ENCODE data around the gene CD58. TPM values are rescaled to one million over a fixed set of nuclear protein-coding genes. Genes with fewer than 3 reads are reported as not detected.

The CD58 gene
- total RNA-seq, 1 donor from 2014 or later: 7.2 TPM

GRCh38 chr1:116474921-116475849, 95.6 kb downstream of the CD58 start:
- Mint-ChIP-seq H3K4me3 (no peak overlapping the region), H3K4me1 (ENCODE audit: unreplicated experiment) (peaks cover 32% of the 10 kb centered on the region), H3K36me3 (no peaks in the 10 kb centered on the region), H3K9me3 (no peaks in the 10 kb centered on the region), H3K27me3 (no peaks in the 10 kb centered on the region), H3K27ac (peak overlapping the region; percentile 48)
- no peak for DNase-seq (ENCODE audit: extremely low spot score, unreplicated experiment)
- no peak for TF ChIP-seq CTCF (conservative IDR thresholded peaks at IDR 0.05)

GRCh38 chr1:116472431-116472961, 98.3 kb downstream of the CD58 start:
- peak overlapping the region; percentile 4 for H3K27ac Mint-ChIP-seq
- H3K4me3 Mint-ChIP-seq: peak overlapping the region; percentile 38
- H3K9me3 Mint-ChIP-seq: no peaks in the 10 kb centered on the region
- no peak for TF ChIP-seq CTCF (conservative IDR thresholded peaks at IDR 0.05)
- H3K27me3 Mint-ChIP-seq: no peaks in the 10 kb centered on the region
- H3K36me3 Mint-ChIP-seq: no peaks in the 10 kb centered on the region
- H3K4me1 Mint-ChIP-seq (ENCODE audit: unreplicated experiment): peaks cover 27% of the 10 kb centered on the region
- DNase-seq (ENCODE audit: extremely low spot score, unreplicated experiment): no peak

GRCh38 chr1:116471241-116471640, 99.6 kb downstream of the CD58 start:
- no peak for TF ChIP-seq CTCF (conservative IDR thresholded peaks at IDR 0.05)
- Mint-ChIP-seq H3K27me3 (peaks cover 4% of the 10 kb centered on the region), H3K36me3 (peaks cover 5% of the 10 kb centered on the region), H3K4me3 (peak overlapping the region; percentile 28), H3K27ac (no peak overlapping the region), H3K9me3 (no peaks in the 10 kb centered on the region), H3K4me1 (ENCODE audit: unreplicated experiment) (peaks cover 34% of the 10 kb centered on the region)
- no peak for DNase-seq (ENCODE audit: extremely low spot score, unreplicated experiment)

GRCh38 chr1:116470671-116471070, 100.2 kb downstream of the CD58 start:
- Mint-ChIP-seq H3K4me1 (ENCODE audit: unreplicated experiment) (peaks cover 34% of the 10 kb centered on the region), H3K27ac (no peak overlapping the region), H3K4me3 (no peak overlapping the region), H3K27me3 (peaks cover 4% of the 10 kb centered on the region), H3K9me3 (no peaks in the 10 kb centered on the region), H3K36me3 (peaks cover 5% of the 10 kb centered on the region)
- DNase-seq (ENCODE audit: extremely low spot score, unreplicated experiment): no peak
- no peak for TF ChIP-seq CTCF (conservative IDR thresholded peaks at IDR 0.05)

GRCh38 chr1:116466810-116467557, 103.8 kb downstream of the CD58 start:
- Mint-ChIP-seq H3K4me1 (ENCODE audit: unreplicated experiment) (peaks cover 15% of the 10 kb centered on the region), H3K27me3 (peaks cover 4% of the 10 kb centered on the region), H3K9me3 (no peaks in the 10 kb centered on the region), H3K36me3 (peaks cover 5% of the 10 kb centered on the region), H3K4me3 (no peak overlapping the region), H3K27ac (peak overlapping the region; percentile 79)
- DNase-seq (ENCODE audit: extremely low spot score, unreplicated experiment): no peak
- no peak for TF ChIP-seq CTCF (conservative IDR thresholded peaks at IDR 0.05)
